ENCODE measurements around the gene MET.

- TF ChIP-seq POLR2A (IDR thresholded peaks at IDR 0.05; ENCODE audit: low read length): no peak
- TF ChIP-seq GATA1 (IDR thresholded peaks at IDR 0.05; ENCODE audit: low read depth, low read length): no peak
Observed at GRCh38 chr7:116824449-116824848, 152.5 kb downstream of the MET start.

Data from erythroblast (primary cell).